Testis (tissue), 2 donors: Measurements from ENCODE around the gene NOTUM.

ENCODE experiments used
- CTCF ChIP-seq, 3 experiments: fragments of 450-650 bp in 2 of 3; fragments of 200-600 bp in 1 of 3; sonication (generic) in 1 of 3; IDR thresholded peaks; one replicate each; pipeline ENCODE4 v1.5.1; 2016 to 2019; ENCODE audit warnings: antibody characterized with exemption in 3 of 3, mild to moderate bottlenecking in 2 of 3, moderate library complexity in 1 of 3
- POLR2A ChIP-seq: fragments of 450-650 bp; IDR thresholded peaks from one replicate; pipeline ENCODE4 v1.6.1; 2017; ENCODE audit warnings: antibody characterized with exemption, mild to moderate bottlenecking, moderate library complexity

GRCh38 chr17:81978524-81979298 is 17.7 kb upstream of the NOTUM start:
- TF ChIP-seq CTCF (IDR thresholded peaks at IDR 0.05) (no peak), POLR2A (no peak)
